Limb (tissue), 2 donors: ENCODE measurements around the gene RAD51.
"Not testable (repeated sequence)": the region's sequence is repeated elsewhere in the genome, so short reads cannot be mapped to it uniquely, and the experiment has no call there.

Experiments
- DNase-seq, 2 donors: peaks; one replicate each; pipeline ENCODE4 v3.0.0-alpha.2; 2016; ENCODE audit errors: extremely low spot score in 2 of 2

RAD51 gene

DNA sequence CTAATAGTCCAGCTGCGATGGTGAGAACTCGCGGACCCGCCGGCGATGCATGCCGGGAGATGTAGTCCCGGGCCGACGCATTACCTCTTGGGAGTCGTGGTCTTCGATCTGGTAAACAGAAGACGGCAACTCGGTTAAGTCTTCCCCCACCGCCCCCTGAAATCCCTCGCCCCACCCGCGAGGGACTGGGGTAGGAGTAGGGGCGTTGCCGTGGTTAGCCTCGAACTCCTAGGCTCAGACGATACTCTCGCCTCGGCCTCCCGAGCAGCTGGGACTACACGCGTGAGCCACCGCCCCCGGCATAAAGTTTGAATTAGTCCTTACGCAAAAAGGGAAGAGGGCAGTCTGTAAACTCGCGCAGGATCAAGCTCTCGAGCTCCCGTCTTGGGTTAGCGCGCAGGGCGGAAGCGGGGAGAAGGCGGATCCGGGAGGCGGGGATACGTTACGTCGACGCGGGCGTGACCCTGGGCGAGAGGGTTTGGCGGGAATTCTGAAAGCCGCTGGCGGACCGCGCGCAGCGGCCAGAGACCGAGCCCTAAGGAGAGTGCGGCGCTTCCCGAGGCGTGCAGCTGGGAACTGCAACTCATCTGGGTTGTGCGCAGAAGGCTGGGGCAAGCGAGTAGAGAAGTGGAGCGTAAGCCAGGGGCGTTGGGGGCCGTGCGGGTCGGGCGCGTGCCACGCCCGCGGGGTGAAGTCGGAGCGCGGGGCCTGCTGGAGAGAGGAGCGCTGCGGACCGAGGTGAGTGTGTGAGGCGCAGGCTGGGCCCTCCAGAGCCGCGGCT, at the start of gene RAD51:
Gene RAD51, plus strand, starts transcription at position 487 of the 781 bp plus-strand sequence. CDS start 3,585 bp downstream, outside the sequence.
- peak; percentile 95 to 97 for DNase-seq

DNA sequence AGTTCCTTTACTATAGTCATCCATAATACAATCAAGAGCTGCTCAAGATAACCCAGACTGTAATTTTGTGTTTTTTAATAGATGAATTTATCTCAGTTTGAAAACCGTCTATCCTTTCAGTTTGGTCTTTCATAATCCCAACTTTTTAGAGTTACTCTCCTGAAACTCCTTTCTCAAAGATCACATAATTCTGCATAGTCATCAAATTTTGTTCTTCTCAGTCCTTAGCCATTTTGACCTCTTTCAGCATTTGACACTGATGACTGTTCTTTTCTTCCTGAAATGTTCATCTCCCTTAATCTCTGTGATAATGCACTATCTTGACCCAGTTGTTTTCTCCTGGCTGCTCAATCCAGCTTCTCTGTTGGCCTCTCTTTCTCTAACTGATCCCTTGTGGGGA, 47.5 kb upstream of the RAD51 start:
- no peak for DNase-seq

DNA sequence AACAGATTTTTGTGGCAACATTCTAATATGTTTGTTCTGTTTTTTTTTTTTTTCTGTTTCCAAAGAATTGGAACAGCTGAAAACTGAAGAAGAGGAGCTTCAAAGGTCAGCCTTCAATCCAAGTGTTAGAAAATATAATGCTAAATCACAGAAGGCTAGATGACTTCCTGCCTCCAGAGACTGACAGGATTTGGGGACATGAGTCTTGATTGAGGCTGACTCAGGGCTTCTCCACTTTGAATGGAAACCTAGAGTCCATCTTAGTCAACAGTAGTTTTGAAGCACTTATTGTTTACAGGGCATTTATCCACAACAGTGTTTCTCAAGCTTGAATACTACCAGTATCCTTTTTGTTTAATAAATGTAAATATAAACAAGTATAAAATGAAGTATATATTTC, 44.5 kb upstream of the RAD51 start:
- no peak for DNase-seq

DNA sequence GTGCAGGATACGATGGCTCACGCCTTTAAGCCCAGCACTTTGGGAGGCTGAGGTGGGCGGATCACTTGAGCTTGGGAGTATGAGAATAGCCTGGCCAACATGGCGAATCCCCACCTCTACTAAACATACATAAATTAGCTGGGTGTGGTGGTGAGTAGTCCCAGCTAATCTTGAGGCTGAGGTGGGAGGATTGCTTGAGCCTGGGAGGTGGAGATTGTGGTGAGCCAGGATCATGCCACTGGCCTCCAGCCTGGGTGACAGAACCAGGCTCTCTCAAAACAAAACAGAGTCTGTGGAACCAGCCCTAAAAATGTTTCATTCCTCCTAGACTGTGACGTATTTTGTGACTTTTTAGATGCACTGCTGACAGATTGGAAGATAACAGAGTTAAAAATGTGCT, 34.3 kb upstream of the RAD51 start:
- no peak for DNase-seq

DNA sequence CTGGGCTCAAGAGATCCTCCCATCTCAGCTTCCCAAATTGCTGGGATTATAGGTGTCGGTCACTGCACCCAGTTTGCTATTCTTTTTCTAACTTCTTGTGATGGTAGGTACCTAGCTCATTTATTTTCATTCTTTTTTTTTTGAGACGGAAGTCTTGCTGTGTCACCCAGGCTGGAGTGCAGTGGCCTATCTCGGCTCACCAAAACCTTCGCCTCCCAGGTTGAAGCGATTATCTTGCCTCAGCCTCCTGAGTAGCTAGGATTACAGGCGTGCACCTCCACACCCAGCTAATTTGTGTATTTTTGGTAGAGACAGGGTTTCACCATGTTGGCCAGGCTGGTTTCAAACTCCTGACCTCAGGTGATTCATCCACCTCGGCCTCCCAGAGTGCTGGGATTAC, 30.1 kb upstream of the RAD51 start:
- DNase-seq, result no peak

DNA sequence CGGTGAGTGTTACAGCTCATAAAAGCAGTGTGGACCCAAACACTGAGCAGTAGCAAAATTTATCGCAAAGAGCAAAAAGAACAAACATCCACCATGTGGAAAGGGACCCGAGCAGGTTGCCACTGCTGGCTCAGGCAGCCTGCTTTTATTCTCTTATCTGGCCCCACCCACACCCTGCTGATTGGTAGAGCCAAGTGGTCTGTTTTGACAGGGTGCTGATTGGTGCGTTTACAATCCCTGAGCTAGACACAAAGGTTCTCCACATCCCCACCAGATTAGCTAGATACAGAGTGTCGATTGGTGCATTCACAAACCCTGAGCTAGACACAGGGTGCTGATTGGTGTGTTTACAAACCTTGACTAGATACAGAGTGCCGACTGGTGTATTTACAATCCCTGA, 18.7 kb upstream of the RAD51 start:
- not testable (repeated sequence) for DNase-seq

DNA sequence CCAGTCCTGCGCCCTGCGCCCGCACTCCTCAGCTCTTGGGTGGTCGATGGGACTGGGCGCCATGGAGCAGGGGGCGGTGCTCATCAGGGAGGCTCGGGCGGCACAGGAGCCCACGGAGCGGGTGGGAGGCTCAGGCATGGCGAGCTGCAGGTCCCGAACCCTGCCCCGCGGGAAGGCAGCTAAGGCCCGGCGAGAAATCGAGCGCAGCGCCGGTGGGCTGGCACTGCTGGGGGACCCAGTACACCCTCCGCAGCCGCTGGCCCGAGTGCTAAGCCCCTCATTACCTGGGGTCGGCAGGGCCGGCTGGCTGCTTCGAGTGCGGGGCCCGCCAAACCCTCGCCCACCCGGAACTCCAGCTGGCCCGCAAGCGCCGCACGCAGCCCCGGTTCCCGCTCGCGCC, 18.1 kb upstream of the RAD51 start:
- not testable (repeated sequence) for DNase-seq

DNA sequence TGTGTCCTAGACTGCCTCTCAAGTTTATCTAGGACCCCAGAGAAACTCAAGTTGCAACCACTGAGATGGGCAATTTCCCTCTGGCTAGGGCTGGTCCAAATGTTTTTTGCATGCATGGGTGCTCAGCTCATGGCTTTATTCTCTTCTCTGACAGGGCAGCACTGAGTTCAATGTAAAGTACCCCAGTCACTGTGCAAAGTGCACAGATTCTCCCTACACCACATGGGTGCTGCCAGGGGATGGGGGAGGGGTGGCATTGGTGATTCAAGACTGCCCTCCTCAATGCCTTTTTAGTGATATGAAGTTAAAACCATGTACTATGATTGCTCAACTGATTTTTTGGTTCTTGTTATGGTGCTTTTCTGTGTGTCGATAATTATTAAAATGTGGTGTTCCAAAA, 14.8 kb upstream of the RAD51 start:
- no peak for DNase-seq

DNA sequence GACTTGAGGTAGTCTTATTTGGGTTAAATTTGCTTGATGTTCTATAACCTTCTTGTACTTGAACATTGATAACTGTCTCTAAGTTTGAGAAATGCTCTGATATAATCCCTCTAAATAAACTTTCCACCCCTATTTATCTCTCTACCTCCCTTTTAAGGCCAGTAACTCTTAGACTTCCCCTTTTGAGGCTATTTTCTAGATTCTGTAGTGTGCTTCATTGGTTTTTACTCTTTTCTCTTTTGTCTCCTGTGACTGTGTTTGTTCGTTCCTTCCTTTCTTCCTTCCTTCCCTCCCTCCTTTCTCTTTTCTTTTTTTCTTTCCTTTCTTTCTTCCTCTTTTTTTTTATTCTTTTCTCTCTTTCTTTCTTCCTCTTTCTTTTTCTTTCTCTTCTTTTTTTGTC, 14.0 kb upstream of the RAD51 start:
- not testable (repeated sequence) for DNase-seq

DNA sequence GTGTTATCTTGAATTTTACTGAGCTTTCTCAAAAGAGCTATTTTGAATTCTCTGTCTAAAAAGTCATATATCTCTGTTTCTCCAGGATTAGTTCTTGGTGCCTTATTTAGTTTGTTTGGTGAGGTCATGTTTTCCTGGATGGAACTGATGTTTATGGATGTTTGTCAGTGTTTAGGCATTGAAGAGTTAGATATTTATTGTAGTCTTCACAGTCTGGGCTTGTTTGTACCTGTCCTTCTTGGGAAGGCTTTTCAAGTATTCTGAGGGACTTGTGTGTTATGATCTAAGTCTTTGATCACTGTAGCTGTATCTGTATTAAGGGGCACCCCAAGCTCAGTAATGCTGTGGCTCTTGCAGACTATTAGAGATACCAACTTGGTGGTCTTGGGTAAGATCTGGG, 10.6 kb upstream of the RAD51 start:
- no peak for DNase-seq

DNA sequence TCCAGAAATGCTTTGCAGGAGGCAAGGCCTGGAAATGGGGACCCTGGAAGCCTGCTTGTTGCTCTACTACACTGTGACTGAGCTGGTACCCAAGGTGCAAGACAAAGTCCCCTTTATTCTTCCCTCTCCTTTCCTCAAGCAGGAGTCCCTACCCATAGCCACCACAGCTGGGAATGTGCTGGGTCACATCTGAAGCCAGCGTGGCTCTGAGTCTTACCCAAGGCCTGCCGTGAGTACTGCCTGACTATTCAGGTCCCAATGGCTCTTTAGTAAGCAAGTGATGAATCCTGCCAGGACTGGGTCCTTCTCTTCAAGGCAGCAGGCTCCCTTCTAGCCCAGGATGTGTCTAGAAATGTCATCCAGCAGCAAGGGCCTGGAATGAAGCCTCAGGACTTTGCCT, 9.6 kb upstream of the RAD51 start:
- DNase-seq, result no peak

DNA sequence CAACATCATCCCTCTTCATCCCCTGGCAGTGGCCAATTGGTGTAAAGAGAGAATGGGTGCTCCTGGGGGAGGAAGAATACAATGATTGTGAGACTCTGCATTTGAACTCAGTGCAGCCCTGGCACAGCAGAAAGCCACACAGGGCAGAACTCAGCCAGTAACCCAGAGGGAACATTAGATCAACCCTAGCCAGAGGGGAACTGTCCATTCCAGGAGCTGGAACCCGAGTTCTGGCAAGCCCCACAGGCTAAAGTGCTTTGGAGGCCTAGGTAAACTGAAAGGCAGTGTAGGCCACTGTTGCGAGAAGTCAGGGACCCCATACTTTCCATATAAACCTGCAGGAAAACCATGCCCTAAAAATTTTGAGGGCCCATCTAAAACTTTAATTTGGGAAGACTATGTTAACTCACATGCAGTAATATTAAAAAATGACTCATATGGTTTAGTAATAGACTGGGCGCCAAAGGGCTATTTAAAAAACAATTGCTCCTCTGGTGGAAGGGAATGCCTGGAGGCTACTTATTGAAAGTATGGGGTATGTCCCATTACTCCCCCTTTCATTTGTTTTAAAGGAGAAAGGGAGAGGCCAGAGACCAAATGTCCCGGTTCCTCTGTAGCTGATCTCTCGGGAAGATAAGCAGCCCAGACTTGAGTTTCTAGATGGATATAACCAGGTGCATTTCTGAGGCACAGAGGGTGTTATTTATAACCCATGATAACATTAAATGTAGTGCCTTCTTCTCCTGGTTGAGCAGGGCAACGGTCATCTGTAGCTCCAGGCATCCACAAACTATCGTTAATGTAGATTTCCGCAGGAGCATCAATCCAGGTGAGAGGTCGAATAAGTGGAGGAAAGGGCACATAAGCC, 5.8 kb upstream of the RAD51 start:
- DNase-seq, result no peak

DNA sequence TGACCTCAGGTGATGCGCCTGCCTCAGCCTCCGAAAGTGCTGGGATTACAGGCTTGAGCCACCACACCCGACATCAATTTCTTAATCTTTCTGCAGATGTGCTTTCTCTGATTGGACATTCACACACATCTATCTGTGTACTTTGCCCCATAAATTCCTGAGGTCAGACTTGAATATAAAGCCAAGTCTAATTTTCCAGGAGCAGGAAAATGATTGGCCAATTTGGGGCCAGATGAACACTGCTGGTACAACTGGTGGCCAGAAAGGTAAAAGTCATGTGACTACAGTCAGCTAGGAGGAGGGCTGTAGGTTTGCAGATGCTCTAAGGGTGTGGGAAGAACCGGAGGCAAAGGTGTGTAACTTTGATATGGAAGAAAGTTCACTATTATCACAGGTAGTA, 3.2 kb upstream of the RAD51 start:
- no peak for DNase-seq

DNA sequence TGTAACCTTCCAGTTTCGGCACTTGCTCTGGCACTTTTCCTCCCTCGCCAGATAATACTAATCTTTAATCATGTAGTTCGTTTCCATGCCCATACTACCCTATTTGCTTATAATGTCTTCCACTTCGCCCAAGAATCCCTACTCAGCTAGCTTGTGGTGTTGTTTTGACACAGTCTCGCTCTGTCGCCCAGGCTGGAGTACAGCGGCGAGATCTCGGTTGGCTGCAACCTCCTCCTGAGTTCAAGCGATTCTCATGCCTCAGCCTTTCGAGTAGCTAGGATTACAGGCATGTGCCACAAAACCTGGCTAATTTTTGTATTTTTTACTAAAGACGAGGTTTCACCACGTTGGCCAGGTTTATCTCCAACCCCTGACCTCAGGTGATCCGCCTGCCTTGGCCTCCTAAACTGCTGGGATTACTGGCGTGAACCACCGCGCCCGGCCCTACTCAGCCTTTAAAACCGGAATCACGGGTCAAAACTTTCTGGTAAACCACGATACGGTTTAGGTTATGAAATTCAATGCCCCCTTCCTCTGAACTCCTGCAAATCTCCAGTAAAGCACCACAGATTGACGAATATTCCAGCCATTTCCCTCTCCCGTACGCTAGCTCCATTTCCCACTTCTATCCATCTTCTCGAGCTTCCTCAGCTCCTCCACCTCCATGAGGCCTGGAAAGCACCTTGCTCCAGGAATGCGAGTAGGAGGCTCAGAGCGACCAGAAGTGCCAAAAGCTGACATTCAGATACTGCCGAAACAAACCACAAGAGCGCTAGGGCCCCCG, 878 bp upstream of the RAD51 start:
- DNase-seq, result no peak

DNA sequence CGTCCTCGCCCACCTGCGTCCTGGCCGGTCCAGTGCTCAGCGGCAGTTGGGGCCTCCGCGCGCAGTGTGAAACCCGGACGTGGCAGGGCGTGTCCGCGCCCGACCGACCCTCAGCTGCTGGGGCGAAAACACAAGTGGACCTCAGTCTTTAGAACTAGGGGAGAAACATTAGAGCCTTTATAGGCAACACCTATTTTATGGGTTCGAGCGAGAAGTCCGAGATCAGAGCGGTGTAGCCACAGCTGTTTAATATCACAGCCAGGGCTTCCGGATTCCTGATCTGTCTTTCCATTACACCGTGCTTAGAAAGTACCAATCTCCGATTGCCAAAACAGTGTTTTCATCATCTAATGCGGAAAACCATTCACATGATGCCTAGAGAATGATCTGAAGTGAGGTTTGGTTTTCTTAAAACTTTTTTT, 506 bp downstream of the RAD51 start:
- DNase-seq, result peak in 1 of 2 donors; percentile 12

DNA sequence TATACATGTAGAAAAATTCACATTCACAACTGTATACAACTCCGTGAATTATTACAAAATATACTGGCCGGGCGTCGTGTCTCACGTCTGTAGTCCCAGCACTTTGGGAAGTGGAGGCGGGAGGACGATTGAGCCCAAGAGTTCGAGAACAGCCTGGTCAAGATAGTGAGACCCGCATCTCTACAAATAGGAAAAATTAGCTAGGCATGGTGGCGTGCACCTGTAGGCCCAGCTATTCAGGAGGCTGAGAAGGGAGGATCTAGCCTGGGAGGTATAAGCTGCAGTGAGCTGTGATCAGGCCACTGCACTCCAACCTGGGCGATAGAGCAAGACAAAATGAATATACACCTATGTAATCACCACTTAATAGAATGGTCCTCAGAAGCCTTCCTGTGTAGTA, 1.3 kb downstream of the RAD51 start:
- DNase-seq, result no peak

DNA sequence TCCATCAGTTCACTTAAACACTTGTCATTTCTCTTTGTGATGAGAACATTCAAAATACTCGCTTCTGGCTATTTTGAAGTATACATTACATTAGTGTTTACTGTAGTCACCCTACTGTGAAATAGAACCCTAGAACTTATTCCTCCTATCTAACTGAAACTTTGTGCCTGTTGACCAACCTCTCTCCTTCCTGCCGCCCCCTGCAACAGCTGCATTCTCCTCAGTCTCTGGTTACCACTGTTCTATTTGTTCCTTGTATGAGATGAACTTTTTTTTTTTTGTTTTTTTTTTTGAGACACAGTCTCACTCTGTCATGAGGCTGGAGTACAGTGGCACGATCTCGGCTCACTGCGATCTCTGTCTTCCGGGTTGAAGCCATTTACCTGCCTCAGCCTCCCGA, 2.9 kb downstream of the RAD51 start:
- DNase-seq, result no peak

DNA sequence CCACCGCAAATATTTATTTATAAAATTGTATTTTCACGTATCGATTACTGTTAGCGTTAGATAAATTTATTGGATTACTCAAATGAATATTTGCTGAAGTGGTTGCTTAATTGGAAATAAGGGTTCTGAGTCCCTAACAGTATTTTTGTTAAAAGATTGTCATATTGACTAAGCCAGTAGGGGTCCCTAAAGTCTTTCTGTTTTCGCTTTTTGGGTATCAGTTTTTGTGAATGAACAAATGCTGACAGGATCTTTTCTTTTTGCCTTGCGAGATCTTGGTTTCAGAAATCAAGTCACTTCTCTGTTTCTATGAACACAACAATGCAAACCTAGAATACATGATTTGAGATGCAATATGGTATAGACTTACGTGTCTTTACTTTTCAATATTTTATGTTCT, 7.1 kb downstream of the RAD51 start:
- no peak for DNase-seq

DNA sequence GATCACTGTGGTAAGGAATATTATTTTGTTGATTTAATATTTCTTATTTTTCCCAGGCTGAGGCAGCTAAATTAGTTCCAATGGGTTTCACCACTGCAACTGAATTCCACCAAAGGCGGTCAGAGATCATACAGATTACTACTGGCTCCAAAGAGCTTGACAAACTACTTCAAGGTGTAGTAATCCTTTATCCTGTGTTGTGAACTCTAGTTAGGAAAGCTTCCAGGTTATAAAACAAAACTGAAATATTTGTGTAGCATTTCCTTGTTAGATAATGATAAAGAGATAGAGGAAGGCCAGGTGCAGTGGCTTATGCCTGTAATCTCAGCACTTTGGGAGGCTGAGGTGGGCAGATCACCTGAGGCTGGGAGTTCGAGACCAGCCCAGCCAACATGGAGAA, 11.1 kb downstream of the RAD51 start:
- DNase-seq, result no peak

DNA sequence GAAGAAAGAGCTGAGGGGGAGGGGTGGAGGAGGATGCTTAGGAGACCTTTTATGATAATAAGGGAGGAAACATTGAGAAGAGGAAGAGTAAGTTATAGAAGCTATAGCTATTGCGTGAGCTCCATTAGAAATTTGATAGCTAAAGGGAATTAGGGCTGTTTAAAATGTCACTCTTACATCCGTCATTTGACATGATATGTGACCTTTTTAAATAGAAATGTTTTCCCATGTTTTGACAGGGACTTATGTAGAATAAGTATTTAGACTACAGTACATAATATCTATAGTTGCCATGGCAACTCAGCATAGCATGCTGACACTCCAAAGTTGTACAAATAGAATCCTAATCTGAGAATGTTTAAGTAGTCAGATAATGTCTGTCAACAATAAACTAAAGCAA, 19.2 kb downstream of the RAD51 start:
- DNase-seq, result no peak

DNA sequence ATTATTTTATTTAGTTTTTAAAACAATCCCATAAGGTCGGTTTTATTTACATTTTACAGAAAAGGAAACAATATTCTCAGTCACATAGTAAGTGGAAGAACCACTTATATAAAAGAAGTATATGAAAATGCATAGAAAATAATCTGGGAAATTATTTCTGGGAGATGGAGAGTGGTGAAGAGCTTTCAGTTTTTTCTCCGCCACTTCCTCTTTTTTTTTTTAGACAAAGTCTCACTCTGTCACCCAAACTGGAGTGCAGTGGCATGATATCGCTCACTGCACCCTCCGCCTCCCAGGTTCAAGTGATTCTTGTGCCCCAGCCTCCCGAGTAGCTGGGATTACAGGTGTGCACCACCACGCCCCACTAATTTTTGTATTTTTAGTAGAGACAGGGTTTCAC, 21.2 kb downstream of the RAD51 start:
- DNase-seq, result no peak

DNA sequence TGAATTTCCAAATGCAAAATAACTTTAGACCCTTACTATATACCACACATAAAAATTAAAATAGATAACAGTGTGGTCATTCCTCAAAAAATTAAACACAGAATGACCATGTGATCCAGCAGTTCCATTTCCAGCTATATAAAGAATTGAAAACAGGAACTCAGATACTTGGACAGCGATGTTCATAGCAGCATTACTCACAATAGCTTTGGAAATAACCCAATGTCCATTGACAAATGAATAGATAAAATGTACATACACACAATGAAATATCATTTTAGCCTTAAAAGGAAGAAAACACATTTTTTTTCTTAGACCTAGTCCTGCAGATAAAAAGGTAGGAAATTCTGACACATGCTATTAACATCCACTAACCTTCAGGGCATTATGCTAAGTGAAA, 26.7 kb downstream of the RAD51 start:
- no peak for DNase-seq
